Measurements from ENCODE around the gene ABCC8.

- no peak for TF ChIP-seq OVOL2 (CRISPR knock-in tag; IDR thresholded peaks at IDR 0.05; ENCODE audit: borderline replicate concordance)
- no peak for TF ChIP-seq CTCF (IDR thresholded peaks at IDR 0.05)
- no peak for TF ChIP-seq CREB1 (CRISPR knock-in tag; IDR thresholded peaks at IDR 0.05)
- TF ChIP-seq ATF3 (CRISPR knock-in tag; conservative IDR thresholded peaks at IDR 0.05), result no peak
- no peak for TF ChIP-seq CREM (CRISPR knock-in tag; IDR thresholded peaks at IDR 0.05)
- no peak for TF ChIP-seq SP1 (CRISPR knock-in tag; conservative IDR thresholded peaks at IDR 0.05)
- no peak for TF ChIP-seq ZNF138 (CRISPR knock-in tag; conservative IDR thresholded peaks at IDR 0.05)
Observed at GRCh38 chr11:17434108-17434507, 42.5 kb downstream of the ABCC8 start.

All from WTC11 (cell line).